NCI-H128 (cell line): Measurements from ENCODE around the gene JAM3.

Source experiments
- DNase-seq: peaks from one replicate; lab custom pipeline; 2025; ENCODE audit not compliant: unreplicated experiment; lab: John Stamatoyannopoulos, UW

Gene JAM3

GRCh38 chr11:134038897-134039470 is 29.9 kb upstream of the JAM3 start:
- no peak for DNase-seq

DNA sequence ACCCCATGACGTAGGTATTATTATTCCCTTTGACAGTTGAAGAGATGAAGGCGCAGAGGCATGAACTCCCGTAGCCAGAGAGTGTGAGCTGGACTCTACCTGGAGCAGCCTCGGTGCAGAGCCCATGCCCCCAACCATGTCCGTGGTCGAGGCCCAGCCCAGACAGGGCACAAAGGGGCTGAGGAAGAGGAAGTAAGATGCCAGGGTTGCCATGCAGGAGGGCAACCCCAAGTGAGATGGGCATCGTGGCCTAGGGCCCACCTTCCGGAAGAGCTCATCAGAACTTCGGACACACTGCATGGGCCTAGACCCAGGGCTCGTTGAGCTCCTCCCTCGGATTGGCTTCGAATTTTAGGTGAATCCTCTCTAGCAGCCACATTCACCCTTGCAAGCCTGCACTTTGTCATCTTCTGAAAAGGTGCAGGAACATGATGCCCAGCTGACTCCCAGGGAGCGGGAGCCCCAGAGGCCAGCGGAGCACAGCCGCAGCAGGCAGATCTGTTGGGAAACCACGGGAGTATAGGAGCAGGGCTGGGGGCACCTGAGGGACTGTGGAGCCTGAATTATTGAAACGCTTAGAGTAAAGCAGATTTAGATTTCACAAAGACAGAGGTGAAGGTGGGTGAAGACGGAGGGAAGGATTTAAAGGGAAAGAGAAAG is 29.0 kb upstream of the JAM3 start:
- no peak for DNase-seq

DNA sequence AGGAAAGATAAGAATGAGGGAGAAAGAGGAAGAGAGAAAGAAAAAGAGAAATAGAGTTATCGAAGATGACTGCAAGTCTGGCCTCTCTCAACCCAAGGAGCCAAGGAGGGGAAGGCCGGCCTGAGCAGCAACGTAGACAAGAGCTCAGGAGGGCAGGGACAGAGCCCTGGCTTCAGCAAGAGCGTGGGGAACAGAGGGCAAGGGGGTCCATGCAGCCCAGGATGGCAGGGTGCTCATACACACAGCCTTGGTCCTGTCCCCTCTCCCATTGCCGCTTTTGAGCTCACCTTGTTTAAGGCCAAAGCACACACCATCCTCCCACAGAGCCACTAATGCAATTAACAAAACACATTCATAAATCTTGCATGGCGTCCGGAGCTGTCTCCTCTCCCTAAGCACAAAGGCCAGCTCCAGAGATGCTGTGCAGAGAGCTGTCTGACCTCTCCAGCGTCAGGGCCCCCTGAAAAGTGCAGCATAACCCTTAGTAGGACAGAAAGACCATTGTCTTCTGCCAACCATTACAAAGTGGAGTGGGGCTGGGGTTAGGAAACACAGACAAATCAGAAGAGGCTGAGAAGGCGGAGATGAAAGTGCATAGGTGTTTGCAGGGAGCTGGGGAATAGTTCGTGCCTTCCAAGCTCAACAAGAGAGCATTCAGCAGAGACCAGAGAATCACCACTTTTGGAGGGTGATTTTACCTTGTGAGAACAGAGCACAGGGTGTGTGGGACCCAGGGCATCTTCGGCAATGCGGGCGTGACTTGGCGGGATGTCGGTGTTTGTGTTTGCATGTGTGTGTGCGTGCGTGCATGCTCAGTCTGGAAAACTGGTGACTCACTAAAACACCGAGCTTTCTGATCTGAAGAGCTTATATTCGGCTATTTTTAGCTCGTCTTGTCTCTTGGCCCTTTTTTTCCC is 28.2 kb upstream of the JAM3 start:
- DNase-seq: no peak

- no peak for DNase-seq
Observed at GRCh38 chr11:134041349-134041748, 27.5 kb upstream of the JAM3 start.

DNA sequence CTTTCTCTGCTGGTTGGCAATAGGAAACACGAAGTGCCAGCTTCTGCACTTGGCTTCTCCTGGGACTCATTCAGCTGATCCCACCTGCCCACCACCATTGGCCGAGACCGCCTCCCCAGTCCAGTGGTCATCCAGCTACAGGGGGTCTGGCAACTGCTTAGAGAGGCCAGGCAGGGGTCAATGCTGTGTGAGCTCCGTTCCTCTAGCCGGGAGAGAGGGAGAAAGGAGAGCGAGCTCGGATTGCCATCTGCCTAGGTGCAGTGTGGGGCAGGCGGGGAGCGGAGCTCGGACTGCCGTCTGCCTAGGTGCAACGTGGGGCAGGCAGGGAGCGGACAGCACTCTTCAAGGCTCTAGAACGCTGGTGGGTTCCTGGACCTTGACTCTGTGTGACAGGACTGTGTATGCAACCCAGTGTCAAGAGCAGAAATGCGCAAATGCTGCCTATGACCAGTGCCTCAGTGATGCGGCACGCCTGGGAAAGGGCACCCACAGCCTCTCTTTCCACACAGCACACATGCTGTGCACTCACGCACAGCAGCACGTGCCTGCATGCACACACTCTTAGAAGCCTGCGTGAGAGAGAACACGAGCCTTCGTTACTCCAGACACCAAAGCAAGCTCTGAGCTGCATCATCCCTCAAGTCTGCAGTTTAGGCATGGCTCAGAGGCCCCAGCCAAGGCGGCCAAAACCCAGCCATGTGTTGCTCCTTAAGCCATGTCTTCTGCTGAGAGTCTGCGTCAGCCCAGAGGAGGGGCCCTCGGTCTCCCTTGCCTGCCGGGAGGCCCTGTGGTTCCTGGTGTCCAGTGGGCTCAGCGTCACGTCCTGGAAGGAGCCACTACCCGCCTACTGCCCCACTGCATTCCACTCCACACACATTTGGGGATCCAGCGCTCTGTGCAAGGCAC is 26.8 kb upstream of the JAM3 start:
- DNase-seq: no peak

- no peak for DNase-seq
Observed at GRCh38 chr11:134043821-134044420, 25.0 kb upstream of the JAM3 start.

GRCh38 chr11:134044514-134045284 is 24.2 kb upstream of the JAM3 start:
- no peak for DNase-seq

GRCh38 chr11:134045799-134046635 is 22.9 kb upstream of the JAM3 start:
- no peak for DNase-seq

DNA sequence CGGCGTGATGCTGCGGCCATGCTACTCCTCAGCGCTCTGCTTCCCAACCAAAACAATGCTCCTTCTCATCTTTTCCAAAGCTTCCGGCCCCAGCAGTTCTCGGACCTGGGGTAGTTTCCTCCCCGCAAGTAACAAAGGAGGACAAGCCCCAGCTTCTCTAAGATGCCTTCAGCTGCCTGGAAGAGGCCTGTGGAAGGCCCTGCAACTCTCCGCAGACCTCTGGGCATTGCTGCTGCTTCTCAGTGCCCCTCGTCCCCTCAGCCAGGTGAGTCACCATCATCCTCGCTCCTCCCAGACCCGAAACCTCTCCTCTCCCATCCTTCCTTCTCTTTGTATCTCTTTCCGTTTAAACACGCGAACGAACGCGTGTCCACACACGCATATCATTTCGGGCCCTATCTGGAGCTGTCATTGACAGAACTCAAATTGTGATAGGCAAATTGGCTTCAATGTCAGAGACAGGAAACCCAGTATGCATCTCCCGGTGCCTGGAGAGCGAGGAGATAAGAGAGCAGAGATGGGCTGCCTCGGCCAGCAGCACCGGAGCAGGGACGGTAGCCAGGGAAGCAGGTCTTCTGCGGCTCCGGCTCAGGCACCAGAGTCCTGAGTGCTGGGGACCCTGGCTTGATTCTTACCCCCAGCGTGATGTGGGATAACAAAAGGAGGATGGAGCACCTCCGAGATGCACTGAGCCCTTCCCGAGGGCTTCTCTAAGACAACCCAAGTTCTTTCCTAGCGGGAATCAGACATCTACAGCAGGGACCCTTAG is 22.0 kb upstream of the JAM3 start:
- no peak for DNase-seq

GRCh38 chr11:134047586-134047999 is 21.3 kb upstream of the JAM3 start:
- DNase-seq: no peak

- DNase-seq: no peak
Observed at GRCh38 chr11:134048028-134048427, 20.8 kb upstream of the JAM3 start.

GRCh38 chr11:134049303-134049702 is 19.6 kb upstream of the JAM3 start:
- no peak for DNase-seq

- peak; percentile 20 for DNase-seq
Observed at GRCh38 chr11:134050541-134051383, 18.1 kb upstream of the JAM3 start.

DNA sequence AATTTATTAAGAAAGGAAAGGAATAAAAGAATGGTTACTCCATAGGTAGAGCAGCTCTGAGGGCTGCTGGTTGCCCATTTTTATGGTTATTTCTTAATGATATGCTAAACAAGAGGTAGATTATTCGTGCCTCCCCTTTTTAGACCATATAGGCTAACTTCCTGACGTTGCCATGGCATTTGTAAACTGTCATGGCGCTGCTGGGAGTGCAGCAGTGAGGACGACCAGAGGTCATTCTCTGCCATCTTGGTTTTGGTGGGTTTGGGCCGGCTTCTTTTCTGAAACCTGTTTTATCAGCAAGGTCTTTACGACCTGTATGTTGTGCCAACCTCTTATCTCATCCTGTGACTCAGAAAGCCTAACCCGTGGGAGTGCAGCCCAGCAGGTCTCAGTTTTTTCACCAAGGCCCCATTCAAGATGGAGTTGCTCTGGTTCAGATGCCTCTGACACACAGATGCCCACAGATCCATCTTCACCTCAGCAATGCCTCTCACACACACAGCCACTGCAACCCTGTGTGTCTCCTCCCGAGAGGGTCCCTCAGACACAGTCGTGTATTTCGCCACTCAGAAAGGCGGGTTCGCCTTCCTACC is 16.4 kb upstream of the JAM3 start:
- no peak for DNase-seq

GRCh38 chr11:134052988-134053945 is 15.6 kb upstream of the JAM3 start:
- no peak for DNase-seq

DNA sequence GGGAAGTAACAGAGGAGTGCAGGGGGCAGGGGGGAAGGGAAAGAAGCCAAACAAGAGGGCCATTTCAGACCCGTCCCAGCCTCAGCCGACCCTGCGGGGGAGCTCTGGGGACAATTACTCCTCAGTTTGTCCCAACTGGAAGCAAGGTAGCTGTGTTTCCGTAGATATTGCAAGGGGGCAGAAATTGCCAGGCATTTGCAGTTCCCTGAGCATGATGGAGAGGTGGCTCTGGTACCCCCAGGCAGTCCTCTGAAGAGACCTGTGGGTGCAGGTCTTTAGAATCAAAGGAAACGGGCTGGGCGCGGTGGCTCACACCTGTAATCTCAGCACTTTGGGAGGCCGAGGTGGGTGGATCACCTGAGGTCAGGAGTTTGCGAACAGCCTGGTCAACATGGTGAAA is 13.8 kb upstream of the JAM3 start:
- DNase-seq: no peak
